LNCaP clone FGC (cell line): ENCODE measurements around the gene NSA2.
"Not testable (repeated sequence)": the region's sequence is repeated elsewhere in the genome, so short reads cannot be mapped to it uniquely, and the experiment has no call there.

Experiments used
- DNase-seq: peaks from one replicate; pipeline ENCODE4 v3.0.0-alpha.2; 2011; ENCODE audit warnings: low read depth
- H3K4me3 ChIP-seq: 2 replicates; pipeline ENCODE4 v1.5.1; 2011; ENCODE audit warnings: mild to moderate bottlenecking, low read depth, low read length, control low read depth
- TF ChIP-seq, protein P1 (sequence below): IDR thresholded peaks from 2 replicates; pipeline ENCODE4 v1.5.1; 2012; ENCODE audit warnings: mild to moderate bottlenecking; ENCODE audit not compliant: control insufficient read depth, insufficient read depth; ENCODE audit errors: extremely low read depth

Gene NSA2

DNA sequence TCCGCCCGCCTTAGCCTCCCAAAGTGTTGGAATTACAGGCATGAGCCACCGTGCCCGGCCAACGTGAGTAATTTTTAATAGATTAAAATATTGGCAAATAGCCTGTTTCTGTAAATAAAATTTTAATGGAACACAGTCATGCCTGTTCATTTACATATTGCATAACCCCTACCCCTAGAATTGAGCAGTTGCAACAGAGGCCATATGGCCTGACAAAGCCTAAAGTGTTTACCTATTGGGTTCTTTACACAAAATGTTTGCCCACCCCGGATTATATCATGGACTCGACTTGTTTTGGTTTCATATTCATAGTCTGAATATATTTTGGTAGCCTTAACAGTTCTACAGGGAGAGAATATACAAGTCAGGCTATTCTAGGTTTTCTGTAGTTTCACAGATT lies 5.3 kb downstream of the NSA2 start:
- DNase-seq = peak; percentile 34
- H3K4me3 ChIP-seq = no peak overlapping the region
- TF ChIP-seq, protein P1, sequence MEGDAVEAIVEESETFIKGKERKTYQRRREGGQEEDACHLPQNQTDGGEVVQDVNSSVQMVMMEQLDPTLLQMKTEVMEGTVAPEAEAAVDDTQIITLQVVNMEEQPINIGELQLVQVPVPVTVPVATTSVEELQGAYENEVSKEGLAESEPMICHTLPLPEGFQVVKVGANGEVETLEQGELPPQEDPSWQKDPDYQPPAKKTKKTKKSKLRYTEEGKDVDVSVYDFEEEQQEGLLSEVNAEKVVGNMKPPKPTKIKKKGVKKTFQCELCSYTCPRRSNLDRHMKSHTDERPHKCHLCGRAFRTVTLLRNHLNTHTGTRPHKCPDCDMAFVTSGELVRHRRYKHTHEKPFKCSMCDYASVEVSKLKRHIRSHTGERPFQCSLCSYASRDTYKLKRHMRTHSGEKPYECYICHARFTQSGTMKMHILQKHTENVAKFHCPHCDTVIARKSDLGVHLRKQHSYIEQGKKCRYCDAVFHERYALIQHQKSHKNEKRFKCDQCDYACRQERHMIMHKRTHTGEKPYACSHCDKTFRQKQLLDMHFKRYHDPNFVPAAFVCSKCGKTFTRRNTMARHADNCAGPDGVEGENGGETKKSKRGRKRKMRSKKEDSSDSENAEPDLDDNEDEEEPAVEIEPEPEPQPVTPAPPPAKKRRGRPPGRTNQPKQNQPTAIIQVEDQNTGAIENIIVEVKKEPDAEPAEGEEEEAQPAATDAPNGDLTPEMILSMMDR = no peak

GRCh38 chr5:74778609-74779008 lies 11.6 kb downstream of the NSA2 start:
- no peak overlapping the region for H3K4me3 ChIP-seq
- TF ChIP-seq, protein P1 = no peak
- DNase-seq = no peak

GRCh38 chr5:74786851-74787250 lies 19.8 kb downstream of the NSA2 start:
- TF ChIP-seq, protein P1 = no peak
- H3K4me3 ChIP-seq = no peak overlapping the region

DNA sequence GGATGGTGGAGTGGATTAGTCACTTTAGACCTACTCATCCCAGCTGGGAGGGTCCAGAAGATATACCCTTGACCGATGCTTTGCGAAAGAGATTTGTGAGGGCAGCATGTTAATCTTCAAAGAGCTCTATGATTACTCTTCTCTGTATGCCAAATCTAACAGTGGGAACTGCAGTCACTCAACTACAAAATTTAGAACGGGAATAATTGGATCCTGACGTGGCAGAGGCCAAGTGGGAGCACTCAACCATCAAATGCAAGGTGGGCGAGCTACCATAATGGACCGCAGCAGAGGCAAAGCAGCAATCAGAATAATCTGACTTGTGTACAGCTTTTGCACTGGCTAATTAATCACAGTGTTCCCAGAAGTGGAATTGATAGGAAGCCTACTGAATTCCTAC lies 20.4 kb downstream of the NSA2 start:
- no peak for DNase-seq
- no peak overlapping the region for H3K4me3 ChIP-seq
- TF ChIP-seq, protein P1 = no peak

More at GRCh38 chr5:74786851-74787250, 19.8 kb downstream of the NSA2 start:
- no peak for DNase-seq

DNA sequence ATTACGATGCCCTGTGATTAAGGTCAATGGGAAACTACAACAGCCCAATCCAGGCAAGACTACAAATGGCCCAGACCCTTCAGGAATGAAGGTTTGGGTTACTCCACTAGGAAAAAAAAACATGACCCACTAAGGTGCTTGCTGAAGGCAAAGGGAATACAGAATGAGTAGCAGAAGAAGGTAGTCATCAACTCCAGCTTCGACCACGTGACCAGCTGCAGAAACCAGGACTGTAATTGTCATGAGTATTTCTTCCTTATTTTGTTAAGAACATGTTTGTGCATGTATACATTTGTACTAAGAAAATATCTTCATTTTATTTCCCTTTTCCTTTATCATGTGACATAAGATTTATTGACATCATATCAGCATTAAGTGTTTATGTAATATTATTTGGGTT lies 24.6 kb downstream of the NSA2 start:
- DNase-seq, H3K4me3 ChIP-seq: not testable (repeated sequence)

- no peak overlapping the region for H3K4me3 ChIP-seq
- TF ChIP-seq, protein P1 = no peak
- no peak for DNase-seq
These were observed 32.2 kb downstream of the NSA2 start for GRCh38 chr5:74798977-74799911.

DNA sequence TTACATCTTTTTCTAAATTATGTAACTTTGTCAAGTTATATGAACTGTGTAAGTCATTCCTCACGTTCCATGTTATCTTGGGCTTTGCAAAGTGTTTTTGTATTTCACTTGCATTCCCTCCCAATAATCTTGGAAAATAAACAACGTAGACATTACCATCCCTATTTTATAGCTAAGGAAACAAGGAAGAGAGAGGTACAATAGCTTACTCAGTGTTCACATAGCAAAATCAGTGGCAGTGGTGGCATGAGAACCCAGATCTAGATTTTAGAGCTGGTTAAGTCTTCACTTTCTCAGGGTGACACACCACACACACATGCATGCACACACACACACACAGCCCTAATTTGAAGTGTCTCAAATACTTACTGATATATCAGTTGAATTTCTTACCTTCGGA lies 34.1 kb downstream of the NSA2 start:
- DNase-seq = no peak

More for the DNA sequence above, 34.1 kb downstream of the NSA2 start:
- H3K4me3 ChIP-seq = no peak overlapping the region
- TF ChIP-seq, protein P1 = no peak
